GM18526 (cell line): Measurements from ENCODE around the gene ROR1.

Experiments
- POLR2A ChIP-seq: IDR thresholded peaks from 3 replicates; pipeline ENCODE4 v1.6.1; 2011; ENCODE audit not compliant: insufficient read length; ENCODE audit errors: extremely low read depth

Gene ROR1

GRCh38 chr1:64110924-64111777 is 337.3 kb downstream of the ROR1 start:
- TF ChIP-seq POLR2A: no peak

GRCh38 chr1:64111787-64112186 is 338.0 kb downstream of the ROR1 start:
- no peak for TF ChIP-seq POLR2A

- no peak for TF ChIP-seq POLR2A
Measured at GRCh38 chr1:64112281-64112680, 338.5 kb downstream of the ROR1 start.

- no peak for TF ChIP-seq POLR2A
Measured at GRCh38 chr1:64114012-64114525, 340.3 kb downstream of the ROR1 start.

- TF ChIP-seq POLR2A: no peak
Measured at GRCh38 chr1:64116537-64116936, 342.7 kb downstream of the ROR1 start.

- TF ChIP-seq POLR2A: no peak
Measured at GRCh38 chr1:64117492-64117891, 343.7 kb downstream of the ROR1 start.

GRCh38 chr1:64121766-64122385 is 348.1 kb downstream of the ROR1 start:
- TF ChIP-seq POLR2A: no peak

GRCh38 chr1:64122588-64122987 is 348.8 kb downstream of the ROR1 start:
- TF ChIP-seq POLR2A: no peak

- no peak for TF ChIP-seq POLR2A
Measured at GRCh38 chr1:64124704-64125440, 351.1 kb downstream of the ROR1 start.

- TF ChIP-seq POLR2A: no peak
Measured at GRCh38 chr1:64126581-64126980, 352.8 kb downstream of the ROR1 start.

- no peak for TF ChIP-seq POLR2A
Measured at GRCh38 chr1:64127297-64127696, 353.5 kb downstream of the ROR1 start.

GRCh38 chr1:64129701-64130100 is 355.9 kb downstream of the ROR1 start:
- TF ChIP-seq POLR2A: no peak

- TF ChIP-seq POLR2A: no peak
Measured at GRCh38 chr1:64131155-64131554, 357.3 kb downstream of the ROR1 start.

GRCh38 chr1:64133036-64133435 is 359.2 kb downstream of the ROR1 start:
- no peak for TF ChIP-seq POLR2A

- TF ChIP-seq POLR2A: no peak
Measured at GRCh38 chr1:64135462-64136223, 361.8 kb downstream of the ROR1 start.
